Stimulated activated CD4-positive, alpha-beta T cell treated with anti-CD3 and anti-CD28 coated beads, Interleukin-2, amount 100 ng/mL, for 48 hours (primary cell): ENCODE data around the gene TSPAN9.

Source experiments
- DNase-seq, 2 donors: peaks; one replicate each; pipeline ENCODE4 v3.0.0-alpha.2; 2020

Gene TSPAN9

GRCh38 chr12:3125674-3126073 lies 48.5 kb downstream of the TSPAN9 start:
- DNase-seq, result no peak

- DNase-seq, result no peak
These were observed 50.7 kb downstream of the TSPAN9 start for GRCh38 chr12:3127832-3128231.

GRCh38 chr12:3128498-3129293 lies 51.5 kb downstream of the TSPAN9 start:
- DNase-seq, result no peak

- peak in 1 of 2 donors; percentile 29 for DNase-seq
These were observed 52.3 kb downstream of the TSPAN9 start for GRCh38 chr12:3129301-3130056.

GRCh38 chr12:3130057-3130830 lies 53.1 kb downstream of the TSPAN9 start:
- DNase-seq, result no peak

GRCh38 chr12:3131129-3131528 lies 54.0 kb downstream of the TSPAN9 start:
- DNase-seq, result no peak

- no peak for DNase-seq
These were observed 55.6 kb downstream of the TSPAN9 start for GRCh38 chr12:3132636-3133404.

GRCh38 chr12:3133405-3133783 lies 56.2 kb downstream of the TSPAN9 start:
- no peak for DNase-seq

- no peak for DNase-seq
These were observed 56.9 kb downstream of the TSPAN9 start for GRCh38 chr12:3134126-3134525.

- DNase-seq, result no peak
These were observed 57.5 kb downstream of the TSPAN9 start for GRCh38 chr12:3134526-3135135.

GRCh38 chr12:3135522-3136461 lies 58.6 kb downstream of the TSPAN9 start:
- DNase-seq, result peak; percentile 21 to 23

- DNase-seq, result no peak
These were observed 59.6 kb downstream of the TSPAN9 start for GRCh38 chr12:3136641-3137267.

GRCh38 chr12:3137268-3137781 lies 60.1 kb downstream of the TSPAN9 start:
- DNase-seq, result no peak

GRCh38 chr12:3137814-3138445 lies 60.8 kb downstream of the TSPAN9 start:
- no peak for DNase-seq

GRCh38 chr12:3138941-3139511 lies 61.8 kb downstream of the TSPAN9 start:
- DNase-seq, result no peak

GRCh38 chr12:3139760-3140159 lies 62.6 kb downstream of the TSPAN9 start:
- DNase-seq, result no peak

GRCh38 chr12:3140284-3140683 lies 63.1 kb downstream of the TSPAN9 start:
- no peak for DNase-seq

GRCh38 chr12:3141339-3142321 lies 64.5 kb downstream of the TSPAN9 start:
- DNase-seq, result no peak
